ENCODE data around the gene C1orf105.

DNA sequence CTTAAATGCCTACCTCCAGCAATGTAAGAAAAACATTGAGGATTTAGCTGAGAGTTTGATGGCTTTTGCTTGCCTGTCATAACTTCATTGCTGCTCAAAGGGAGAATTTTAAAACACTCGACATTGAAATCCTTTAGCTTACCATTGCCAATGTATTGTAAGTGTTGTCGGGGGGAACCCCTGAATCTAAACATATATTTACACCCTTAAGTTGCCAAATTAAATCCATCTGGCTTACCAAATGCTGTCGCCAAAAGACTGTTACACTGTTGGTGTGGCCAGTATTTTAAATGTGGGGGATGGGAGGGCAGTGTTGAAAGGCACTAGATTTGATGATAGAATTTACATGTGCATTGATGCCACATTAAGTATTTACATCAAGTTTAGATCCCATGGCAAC, 24.9 kb upstream of the C1orf105 start:
- TF ChIP-seq CTCF (IDR thresholded peaks at IDR 0.05; ENCODE audit: low read length), result no peak
- no peak for TF ChIP-seq EZH2 (optimal IDR thresholded peaks at IDR 0.05; ENCODE audit: low read depth, low read length)

Data from MM.1S (cell line).